Progenitor cell of endocrine pancreas (in vitro differentiated cells): ENCODE measurements around the gene NR6A1. TPM values are rescaled to one million over a fixed set of nuclear protein-coding genes. Genes with fewer than 3 reads are reported as not detected.
A peak's percentile ranks its signal among the peaks of the same experiment; 100 is the strongest.

Experiments
- DNase-seq: peaks from one replicate; pipeline ENCODE4 v3.0.0; 2021; ENCODE audit warnings: low spot score; ENCODE audit not compliant: unreplicated experiment
- H3K27ac Mint-ChIP-seq: 2 replicates; pipeline ENCODE4 v1.8.0; 2021; ENCODE audit warnings: mild to moderate bottlenecking, moderate library complexity, mixed read lengths
- H3K27me3 Mint-ChIP-seq: 2 replicates; pipeline ENCODE4 v1.8.0; 2021; ENCODE audit warnings: mixed read lengths
- H3K36me3 Mint-ChIP-seq: 2 replicates; pipeline ENCODE4 v1.8.0; 2022; ENCODE audit warnings: mixed read lengths; ENCODE audit not compliant: insufficient read depth
- H3K4me1 Mint-ChIP-seq: 2 replicates; pipeline ENCODE4 v1.8.0; 2021; ENCODE audit warnings: low read depth, mixed read lengths
- H3K4me3 Mint-ChIP-seq: 2 replicates; pipeline ENCODE4 v1.8.0; 2021; ENCODE audit warnings: low read depth, mild to moderate bottlenecking, moderate library complexity, mixed read lengths
- H3K9me3 Mint-ChIP-seq: 2 replicates; pipeline ENCODE4 v1.8.0; 2021; ENCODE audit warnings: low read depth, mixed read lengths
- total RNA-seq: library from RNA; stranded (reverse); gene quantifications from 2 replicates; pipeline ENCODE4 v1.2.1, GENCODE V29; 2021
- TF ChIP-seq, protein P1 (sequence below): fragments of 200-600 bp; sonication (generic); IDR thresholded peaks from one replicate; pipeline ENCODE4 v1.5.0; 2021; ENCODE audit warnings: antibody characterized with exemption, mild to moderate bottlenecking; ENCODE audit not compliant: unreplicated experiment

NR6A1 gene
- total RNA-seq, 1 donor from 2014 or later: 86.4 TPM

DNA sequence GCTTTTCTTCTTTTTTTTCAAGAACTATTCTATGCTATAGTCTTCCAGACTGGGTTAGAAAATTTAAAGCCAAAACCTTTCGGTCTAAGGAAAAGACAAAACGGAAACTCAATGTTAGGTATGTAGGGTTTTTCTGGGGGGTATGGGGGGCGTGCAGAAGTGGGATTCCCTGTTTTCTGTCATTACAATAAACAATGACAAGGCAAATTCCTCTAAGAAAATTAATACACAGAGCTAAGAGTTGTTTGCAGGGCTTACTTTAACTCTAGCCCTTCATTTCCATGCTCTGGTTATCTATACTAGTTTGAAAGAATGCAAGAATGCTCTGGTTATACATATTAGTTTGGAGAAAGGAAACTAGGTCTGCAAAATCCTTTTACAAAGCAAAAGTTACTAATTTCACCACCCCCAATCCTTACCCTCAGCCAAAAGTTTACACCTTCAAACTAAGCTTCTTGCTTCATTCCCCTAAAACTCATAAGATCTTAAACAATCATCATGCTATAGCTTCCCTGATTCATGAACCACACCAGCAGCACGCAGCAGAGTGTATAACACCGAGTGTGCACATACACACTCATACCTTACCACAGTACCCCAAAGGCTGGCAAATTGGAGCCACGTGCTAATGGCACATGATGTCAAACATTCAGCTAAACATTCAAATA, 174.8 kb downstream of the NR6A1 start:
- Mint-ChIP-seq H3K4me3 (peak overlapping the region; percentile 77), H3K36me3 (peaks cover 15% of the 10 kb centered on the region), H3K27me3 (no peaks in the 10 kb centered on the region), H3K27ac (peak overlapping the region; percentile 96), H3K9me3 (peaks cover 7% of the 10 kb centered on the region), H3K4me1 (peaks cover 66% of the 10 kb centered on the region)
- DNase-seq: no peak
- TF ChIP-seq, protein P1, sequence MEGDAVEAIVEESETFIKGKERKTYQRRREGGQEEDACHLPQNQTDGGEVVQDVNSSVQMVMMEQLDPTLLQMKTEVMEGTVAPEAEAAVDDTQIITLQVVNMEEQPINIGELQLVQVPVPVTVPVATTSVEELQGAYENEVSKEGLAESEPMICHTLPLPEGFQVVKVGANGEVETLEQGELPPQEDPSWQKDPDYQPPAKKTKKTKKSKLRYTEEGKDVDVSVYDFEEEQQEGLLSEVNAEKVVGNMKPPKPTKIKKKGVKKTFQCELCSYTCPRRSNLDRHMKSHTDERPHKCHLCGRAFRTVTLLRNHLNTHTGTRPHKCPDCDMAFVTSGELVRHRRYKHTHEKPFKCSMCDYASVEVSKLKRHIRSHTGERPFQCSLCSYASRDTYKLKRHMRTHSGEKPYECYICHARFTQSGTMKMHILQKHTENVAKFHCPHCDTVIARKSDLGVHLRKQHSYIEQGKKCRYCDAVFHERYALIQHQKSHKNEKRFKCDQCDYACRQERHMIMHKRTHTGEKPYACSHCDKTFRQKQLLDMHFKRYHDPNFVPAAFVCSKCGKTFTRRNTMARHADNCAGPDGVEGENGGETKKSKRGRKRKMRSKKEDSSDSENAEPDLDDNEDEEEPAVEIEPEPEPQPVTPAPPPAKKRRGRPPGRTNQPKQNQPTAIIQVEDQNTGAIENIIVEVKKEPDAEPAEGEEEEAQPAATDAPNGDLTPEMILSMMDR: no peak

DNA sequence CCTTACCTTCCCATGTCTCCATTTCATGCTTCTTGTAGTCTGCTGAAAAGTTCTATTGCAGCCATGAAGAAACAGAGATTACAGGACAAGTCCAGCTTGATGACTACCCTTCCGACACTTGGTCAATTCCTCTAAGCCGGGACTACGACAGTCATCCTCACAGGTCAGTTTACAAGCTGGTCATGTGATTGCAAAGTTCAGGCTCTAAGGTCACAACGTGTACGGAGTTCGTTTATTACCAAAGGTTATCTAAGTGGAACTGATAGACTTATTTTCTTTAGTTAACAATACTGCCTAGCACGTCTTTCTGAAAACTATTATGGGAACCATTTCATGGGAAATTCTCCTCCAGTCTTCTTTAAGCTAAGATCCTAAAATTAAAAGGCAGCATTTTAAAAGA, 175.4 kb downstream of the NR6A1 start:
- Mint-ChIP-seq H3K4me1 (peaks cover 72% of the 10 kb centered on the region), H3K36me3 (peaks cover 15% of the 10 kb centered on the region), H3K27ac (peak overlapping the region; percentile 96), H3K27me3 (no peaks in the 10 kb centered on the region), H3K4me3 (peak overlapping the region; percentile 77), H3K9me3 (peaks cover 7% of the 10 kb centered on the region)
- TF ChIP-seq, protein P1: no peak
- no peak for DNase-seq

DNA sequence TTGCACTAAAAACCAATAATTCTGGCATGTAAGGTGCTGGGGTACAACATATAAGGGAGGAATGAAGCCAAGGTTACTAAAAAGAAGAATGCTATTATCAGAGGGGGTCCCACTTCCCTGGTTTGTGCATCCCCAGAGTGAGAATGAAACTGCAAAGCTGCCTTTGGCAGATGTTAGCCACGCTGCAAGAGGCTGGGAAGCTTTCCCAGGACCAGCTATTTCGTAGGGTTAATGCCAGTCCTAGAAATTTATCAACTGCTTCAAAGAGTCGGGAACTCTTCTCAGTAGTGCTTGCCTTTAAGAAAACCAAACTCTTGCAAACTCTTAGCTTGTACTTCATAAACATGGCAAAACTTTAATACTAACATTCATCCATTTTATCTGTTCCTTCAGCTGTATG, 176.4 kb downstream of the NR6A1 start:
- TF ChIP-seq, protein P1: no peak
- DNase-seq: no peak
- Mint-ChIP-seq H3K4me1 (peaks cover 74% of the 10 kb centered on the region), H3K9me3 (no peaks in the 10 kb centered on the region), H3K4me3 (peak overlapping the region; percentile 74), H3K36me3 (peaks cover 7% of the 10 kb centered on the region), H3K27me3 (no peaks in the 10 kb centered on the region), H3K27ac (peak overlapping the region; percentile 97)

DNA sequence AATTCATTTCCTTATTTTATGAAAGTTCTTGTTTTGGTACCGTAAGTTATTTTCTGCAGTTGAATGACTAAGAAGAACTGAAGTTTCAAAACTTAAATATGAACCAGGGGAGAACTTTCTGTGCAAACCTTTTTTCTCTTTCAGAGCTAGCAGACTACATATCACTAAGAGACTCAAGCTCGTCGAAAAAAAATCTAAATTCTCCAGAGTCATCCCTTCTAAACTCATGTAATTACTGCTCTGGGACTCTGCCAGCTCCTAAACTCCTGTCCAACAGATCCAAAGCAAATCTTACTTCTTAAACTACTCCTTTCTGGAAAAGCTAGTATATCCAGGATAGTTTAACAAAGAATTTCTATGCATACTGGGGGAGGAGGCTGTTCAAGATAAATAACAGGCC, 176.9 kb downstream of the NR6A1 start:
- no peaks in the 10 kb centered on the region for H3K9me3 Mint-ChIP-seq
- DNase-seq: no peak
- H3K4me1 Mint-ChIP-seq: peaks cover 74% of the 10 kb centered on the region
- peaks cover 4% of the 10 kb centered on the region for H3K36me3 Mint-ChIP-seq
- peak overlapping the region; percentile 97 for H3K27ac Mint-ChIP-seq
- TF ChIP-seq, protein P1: no peak
- H3K27me3 Mint-ChIP-seq: no peaks in the 10 kb centered on the region
- peak overlapping the region; percentile 74 for H3K4me3 Mint-ChIP-seq

DNA sequence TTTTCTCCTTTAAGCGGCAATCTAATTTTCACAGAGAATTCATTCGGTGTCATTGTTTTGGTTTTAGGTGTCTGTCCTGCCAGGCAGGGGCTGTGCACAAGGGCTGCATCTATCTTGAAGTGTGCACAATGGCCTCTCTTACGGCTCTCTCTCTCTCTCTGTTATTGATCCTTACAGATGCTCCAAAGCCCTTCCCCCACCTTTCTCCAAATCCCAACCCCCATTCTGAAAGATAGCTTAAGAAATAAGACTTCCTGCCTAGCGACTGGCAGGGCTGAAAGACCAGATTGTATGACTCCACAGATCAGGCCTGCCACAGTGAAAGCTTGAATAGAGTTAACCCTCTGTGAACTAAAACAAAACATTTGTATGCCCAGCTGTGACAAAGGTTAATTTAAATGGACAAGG, 177.5 kb downstream of the NR6A1 start:
- H3K36me3 Mint-ChIP-seq: peaks cover 3% of the 10 kb centered on the region
- H3K27me3 Mint-ChIP-seq: no peaks in the 10 kb centered on the region
- H3K9me3 Mint-ChIP-seq: no peaks in the 10 kb centered on the region
- H3K4me3 Mint-ChIP-seq: peak overlapping the region; percentile 74
- H3K4me1 Mint-ChIP-seq: peaks cover 72% of the 10 kb centered on the region
- DNase-seq: peak; percentile 11
- peak overlapping the region; percentile 97 for H3K27ac Mint-ChIP-seq
- TF ChIP-seq, protein P1: no peak
